ENCODE measurements around the gene RLN1.

DNA sequence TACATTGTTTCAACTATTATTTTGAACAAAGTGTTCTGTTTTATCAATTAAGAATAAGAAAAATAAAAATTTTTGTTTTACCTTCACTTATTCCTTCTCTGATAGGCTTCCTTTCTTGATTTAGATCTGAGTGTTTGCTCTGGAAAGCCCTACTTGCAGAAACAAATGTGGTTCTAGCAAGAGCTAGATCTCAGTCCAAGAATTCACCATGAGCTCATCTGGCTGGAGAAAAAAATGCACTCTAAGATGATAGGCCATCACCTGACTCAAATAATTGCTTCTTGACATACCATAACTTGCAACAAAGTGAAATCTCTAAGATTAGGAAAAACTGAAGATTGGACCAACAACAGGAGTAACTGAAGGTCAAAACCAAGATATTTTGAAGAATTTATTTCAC lies 28.8 kb downstream of the RLN1 start:
- TF ChIP-seq POLR2A (IDR thresholded peaks at IDR 0.05): no peak
- TF ChIP-seq, protein P1, sequence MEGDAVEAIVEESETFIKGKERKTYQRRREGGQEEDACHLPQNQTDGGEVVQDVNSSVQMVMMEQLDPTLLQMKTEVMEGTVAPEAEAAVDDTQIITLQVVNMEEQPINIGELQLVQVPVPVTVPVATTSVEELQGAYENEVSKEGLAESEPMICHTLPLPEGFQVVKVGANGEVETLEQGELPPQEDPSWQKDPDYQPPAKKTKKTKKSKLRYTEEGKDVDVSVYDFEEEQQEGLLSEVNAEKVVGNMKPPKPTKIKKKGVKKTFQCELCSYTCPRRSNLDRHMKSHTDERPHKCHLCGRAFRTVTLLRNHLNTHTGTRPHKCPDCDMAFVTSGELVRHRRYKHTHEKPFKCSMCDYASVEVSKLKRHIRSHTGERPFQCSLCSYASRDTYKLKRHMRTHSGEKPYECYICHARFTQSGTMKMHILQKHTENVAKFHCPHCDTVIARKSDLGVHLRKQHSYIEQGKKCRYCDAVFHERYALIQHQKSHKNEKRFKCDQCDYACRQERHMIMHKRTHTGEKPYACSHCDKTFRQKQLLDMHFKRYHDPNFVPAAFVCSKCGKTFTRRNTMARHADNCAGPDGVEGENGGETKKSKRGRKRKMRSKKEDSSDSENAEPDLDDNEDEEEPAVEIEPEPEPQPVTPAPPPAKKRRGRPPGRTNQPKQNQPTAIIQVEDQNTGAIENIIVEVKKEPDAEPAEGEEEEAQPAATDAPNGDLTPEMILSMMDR (IDR thresholded peaks at IDR 0.05): no peak
- TF ChIP-seq EP300 (IDR thresholded peaks at IDR 0.05): no peak

Measured in tibial nerve (tissue), 4 donors.